ENCODE data around the gene ATAD3B.
A peak's percentile ranks its signal among the peaks of the same experiment; 100 is the strongest.
"Not testable (repeated sequence)": the region's sequence is repeated elsewhere in the genome, so short reads cannot be mapped to it uniquely, and the experiment has no call there.

ATAD3B gene, protein sequence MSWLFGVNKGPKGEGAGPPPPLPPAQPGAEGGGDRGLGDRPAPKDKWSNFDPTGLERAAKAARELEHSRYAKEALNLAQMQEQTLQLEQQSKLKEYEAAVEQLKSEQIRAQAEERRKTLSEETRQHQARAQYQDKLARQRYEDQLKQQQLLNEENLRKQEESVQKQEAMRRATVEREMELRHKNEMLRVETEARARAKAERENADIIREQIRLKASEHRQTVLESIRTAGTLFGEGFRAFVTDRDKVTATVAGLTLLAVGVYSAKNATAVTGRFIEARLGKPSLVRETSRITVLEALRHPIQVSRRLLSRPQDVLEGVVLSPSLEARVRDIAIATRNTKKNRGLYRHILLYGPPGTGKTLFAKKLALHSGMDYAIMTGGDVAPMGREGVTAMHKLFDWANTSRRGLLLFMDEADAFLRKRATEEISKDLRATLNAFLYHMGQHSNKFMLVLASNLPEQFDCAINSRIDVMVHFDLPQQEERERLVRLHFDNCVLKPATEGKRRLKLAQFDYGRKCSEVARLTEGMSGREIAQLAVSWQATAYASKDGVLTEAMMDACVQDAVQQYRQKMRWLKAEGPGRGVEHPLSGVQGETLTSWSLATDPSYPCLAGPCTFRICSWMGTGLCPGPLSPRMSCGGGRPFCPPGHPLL

DNA sequence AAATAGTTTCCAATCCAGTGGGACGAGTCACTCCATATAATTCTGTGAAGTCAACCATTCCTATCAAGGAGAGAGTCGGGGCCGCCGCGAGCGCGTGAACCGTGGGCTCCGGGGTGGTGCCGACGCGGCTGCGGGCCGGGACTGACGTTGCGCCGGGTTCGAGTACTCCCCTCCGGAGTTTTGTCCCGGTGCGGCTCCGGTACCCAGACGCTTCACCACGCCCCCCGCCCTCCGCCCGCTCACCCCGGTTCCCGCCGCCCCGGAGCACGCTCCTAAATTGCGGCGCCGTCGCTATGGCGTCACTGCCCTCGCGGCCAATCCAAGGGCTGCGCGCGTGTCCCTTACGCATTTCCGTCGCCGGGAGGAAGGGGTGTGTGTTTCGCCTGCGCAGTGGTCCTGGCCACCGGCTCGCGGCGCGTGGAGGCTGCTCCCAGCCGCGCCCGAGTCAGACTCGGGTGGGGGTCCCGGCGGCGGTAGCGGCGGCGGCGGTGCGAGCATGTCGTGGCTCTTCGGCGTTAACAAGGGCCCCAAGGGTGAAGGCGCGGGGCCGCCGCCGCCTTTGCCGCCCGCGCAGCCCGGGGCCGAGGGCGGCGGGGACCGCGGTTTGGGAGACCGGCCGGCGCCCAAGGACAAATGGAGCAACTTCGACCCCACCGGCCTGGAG is at the start of gene ATAD3B:
TSS of gene ATAD3B (plus strand) at position 377 of the 664 bp plus-strand sequence. CDS start at position 497, 120 bp downstream.
- H3K9me3 ChIP-seq = no peaks in the 10 kb centered on the region
- H3K4me3 ChIP-seq = peak within 1 kb of the TSS; percentile 74
- H3K36me3 ChIP-seq (replicated peaks) = peaks cover 1% of the 10 kb centered on the region
- peak; percentile 81 to 94 for DNase-seq (ENCODE audit: low spot score in 2 of 2)
- in situ Hi-C loops (cut with MboI; ENCODE audit: low sequenced_read_pairs) = no loop called here
- 0 out of 2 replicates have a peak, but pooled peaks cover 7% of the 10 kb centered on the region for H3K4me1 ChIP-seq
- H3K27me3 ChIP-seq (ENCODE audit: low read depth) = no peaks in the 10 kb centered on the region

DNA sequence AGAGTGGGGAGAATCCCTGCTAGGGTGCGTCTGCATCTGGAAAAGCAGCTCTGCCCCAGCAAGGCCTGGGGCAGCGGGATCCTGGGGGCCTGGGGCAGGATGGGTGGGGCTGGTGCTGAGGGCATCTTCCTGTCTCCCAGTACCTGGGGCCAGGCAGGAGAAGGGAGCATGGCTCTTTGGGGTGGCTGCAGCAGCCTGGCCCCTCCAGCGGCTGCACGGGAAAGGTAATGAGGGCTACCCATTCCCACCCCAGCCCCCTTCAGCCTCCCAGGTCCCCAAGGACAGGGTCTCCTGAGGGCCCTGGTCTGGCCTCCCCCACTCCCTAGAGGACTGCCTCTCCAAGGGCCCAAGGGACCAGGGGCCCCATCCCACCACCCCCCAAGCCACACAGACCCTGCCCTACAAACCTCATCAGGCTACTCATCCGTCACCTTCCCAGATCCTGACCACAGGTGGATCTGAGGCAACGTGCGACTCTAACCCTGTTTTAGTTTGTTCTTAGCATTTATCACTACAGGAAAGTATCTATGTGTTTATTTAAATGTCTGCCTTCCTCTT is 49.6 kb upstream of the ATAD3B start:
- no peaks in the 10 kb centered on the region for H3K27me3 ChIP-seq (ENCODE audit: low read depth)
- peaks cover 2% of the 10 kb centered on the region; the same call in 1 of the 2 replicates for H3K4me1 ChIP-seq
- no peaks in the 10 kb centered on the region for H3K36me3 ChIP-seq (replicated peaks)
- H3K4me3 ChIP-seq = no peak overlapping the region
- no peaks in the 10 kb centered on the region for H3K9me3 ChIP-seq
- in situ Hi-C loops (cut with MboI; ENCODE audit: low sequenced_read_pairs) = no loop called here
- DNase-seq (ENCODE audit: low spot score in 2 of 2) = no peak

GRCh38 chr1:1422465-1423244 is 48.9 kb upstream of the ATAD3B start:
- Histone ChIP-seq H3K9me3 (no peaks in the 10 kb centered on the region), H3K4me1 (peaks cover 2% of the 10 kb centered on the region; the same call in 1 of the 2 replicates), H3K36me3 (replicated peaks) (no peaks in the 10 kb centered on the region), H3K27me3 (ENCODE audit: low read depth) (no peaks in the 10 kb centered on the region), H3K4me3 (no peak overlapping the region)
- in situ Hi-C loops (cut with MboI; ENCODE audit: low sequenced_read_pairs) = no loop called here
- DNase-seq (ENCODE audit: low spot score in 2 of 2) = no peak

DNA sequence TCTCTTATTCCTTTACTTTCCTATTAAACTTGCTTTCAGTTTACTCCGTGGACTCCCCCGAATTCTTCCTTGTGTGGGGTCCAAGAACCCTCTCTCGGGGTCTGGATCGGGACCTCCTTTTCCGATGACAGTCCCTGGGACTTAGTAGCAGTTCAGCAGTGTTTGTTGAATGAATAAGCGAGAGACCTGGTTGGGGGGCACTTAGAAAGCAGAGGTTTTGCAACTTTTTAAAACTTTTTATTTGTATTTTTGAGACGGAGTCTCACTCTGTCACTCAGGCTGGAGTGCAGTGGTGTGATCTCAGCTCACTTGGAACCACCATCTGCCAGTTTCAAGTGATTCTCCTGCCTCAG is 48.3 kb upstream of the ATAD3B start:
- no peak for DNase-seq (ENCODE audit: low spot score in 2 of 2)
- Histone ChIP-seq H3K27me3 (ENCODE audit: low read depth) (no peaks in the 10 kb centered on the region), H3K9me3 (no peaks in the 10 kb centered on the region), H3K4me1 (peaks cover 2% of the 10 kb centered on the region; the same call in 1 of the 2 replicates), H3K36me3 (replicated peaks) (no peaks in the 10 kb centered on the region), H3K4me3 (no peak overlapping the region)
- in situ Hi-C loops (cut with MboI; ENCODE audit: low sequenced_read_pairs) = no loop called here

DNA sequence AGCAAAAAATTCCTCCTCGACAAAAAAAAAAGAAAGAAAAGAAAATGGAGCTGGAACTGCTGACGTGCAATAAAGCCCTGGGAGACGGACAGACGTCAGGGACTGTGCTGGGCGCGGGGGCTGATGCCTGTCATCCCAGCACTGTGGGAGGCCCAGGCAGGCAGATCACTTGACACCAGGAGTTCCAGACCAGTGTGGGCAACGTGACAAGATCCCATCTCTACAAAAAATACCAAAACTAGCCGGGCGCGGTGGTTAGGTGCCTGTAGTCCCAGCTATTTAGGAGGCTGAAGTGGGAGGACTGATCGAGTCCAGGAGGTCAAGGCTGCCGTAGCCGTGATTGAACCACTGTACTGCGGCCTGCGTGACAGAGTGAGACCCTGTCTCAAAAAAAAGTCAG is 46.9 kb upstream of the ATAD3B start:
- no peak overlapping the region for H3K4me3 ChIP-seq
- H3K36me3 ChIP-seq (replicated peaks) = no peaks in the 10 kb centered on the region
- H3K27me3 ChIP-seq (ENCODE audit: low read depth) = no peaks in the 10 kb centered on the region
- H3K4me1 ChIP-seq = peaks cover 2% of the 10 kb centered on the region; the same call in 1 of the 2 replicates
- no peak for DNase-seq (ENCODE audit: low spot score in 2 of 2)
- in situ Hi-C loops (cut with MboI; ENCODE audit: low sequenced_read_pairs) = no loop called here
- no peaks in the 10 kb centered on the region for H3K9me3 ChIP-seq

DNA sequence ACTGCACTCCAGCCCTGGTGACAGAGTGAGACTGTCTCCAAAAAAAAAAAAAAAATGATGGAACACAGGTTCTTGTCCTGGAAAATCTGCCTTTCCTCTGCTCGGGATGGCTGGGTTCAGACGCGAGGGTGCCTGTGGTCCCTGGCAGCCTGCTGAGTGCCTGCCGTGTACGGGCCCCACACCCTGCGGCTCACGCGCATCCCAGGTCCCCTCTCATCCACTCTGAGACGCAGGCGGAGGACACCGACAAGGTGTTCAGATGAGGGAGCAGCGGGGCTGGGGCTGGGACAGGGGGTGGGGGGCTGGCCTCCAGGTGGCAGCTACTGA is 46.2 kb upstream of the ATAD3B start:
- peak in 1 of 2 experiments; percentile 10 for DNase-seq (ENCODE audit: low spot score in 2 of 2)
- Histone ChIP-seq H3K36me3 (replicated peaks) (no peaks in the 10 kb centered on the region), H3K4me1 (peaks cover 2% of the 10 kb centered on the region; the same call in 1 of the 2 replicates), H3K4me3 (no peak overlapping the region), H3K9me3 (no peaks in the 10 kb centered on the region), H3K27me3 (ENCODE audit: low read depth) (no peaks in the 10 kb centered on the region)
- in situ Hi-C loops (cut with MboI; ENCODE audit: low sequenced_read_pairs) = no loop called here

DNA sequence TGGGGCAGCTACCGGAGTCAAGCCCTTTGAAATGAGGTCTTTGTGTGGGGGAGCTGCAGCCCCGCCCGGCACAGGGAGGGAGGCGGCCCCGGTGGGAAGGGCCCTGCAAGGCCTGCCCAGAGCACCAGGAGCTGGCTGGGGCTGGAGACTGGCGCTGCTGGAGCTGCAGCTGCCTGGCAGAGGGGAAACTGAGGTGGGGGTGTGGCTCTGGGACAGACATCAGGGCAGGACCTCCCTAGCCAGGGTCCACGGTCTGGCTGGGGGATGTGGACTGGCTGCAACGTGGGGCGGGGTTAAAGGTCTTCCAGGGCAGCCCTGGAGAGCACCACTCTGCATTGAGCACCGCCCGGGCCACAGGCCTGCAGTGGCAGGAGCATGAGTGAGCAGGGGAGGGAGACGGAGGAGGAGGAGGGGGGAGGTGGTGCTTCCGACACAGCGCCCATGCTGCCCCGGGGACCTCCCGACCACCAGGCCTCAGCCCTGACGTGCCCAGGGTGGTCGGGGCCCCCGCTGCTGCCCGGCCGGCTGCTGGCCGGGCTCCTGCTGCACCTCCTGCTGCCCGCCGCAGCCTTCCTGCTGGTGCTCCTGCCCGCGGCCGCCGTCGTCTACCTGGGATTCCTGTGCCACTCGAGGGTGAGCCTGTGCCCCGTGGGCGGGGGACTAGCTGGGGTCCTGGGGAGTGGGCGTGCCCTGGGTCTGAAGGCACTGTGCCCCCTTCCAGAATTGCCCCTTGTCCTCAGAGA is 45.6 kb upstream of the ATAD3B start:
- Histone ChIP-seq H3K36me3 (replicated peaks) (no peaks in the 10 kb centered on the region), H3K4me3 (no peak overlapping the region), H3K9me3 (no peaks in the 10 kb centered on the region), H3K4me1 (peaks cover 2% of the 10 kb centered on the region; the same call in 1 of the 2 replicates), H3K27me3 (ENCODE audit: low read depth) (no peaks in the 10 kb centered on the region)
- peak in 1 of 2 experiments; percentile 13 for DNase-seq (ENCODE audit: low spot score in 2 of 2)
- in situ Hi-C loops (cut with MboI; ENCODE audit: low sequenced_read_pairs) = no loop called here

DNA sequence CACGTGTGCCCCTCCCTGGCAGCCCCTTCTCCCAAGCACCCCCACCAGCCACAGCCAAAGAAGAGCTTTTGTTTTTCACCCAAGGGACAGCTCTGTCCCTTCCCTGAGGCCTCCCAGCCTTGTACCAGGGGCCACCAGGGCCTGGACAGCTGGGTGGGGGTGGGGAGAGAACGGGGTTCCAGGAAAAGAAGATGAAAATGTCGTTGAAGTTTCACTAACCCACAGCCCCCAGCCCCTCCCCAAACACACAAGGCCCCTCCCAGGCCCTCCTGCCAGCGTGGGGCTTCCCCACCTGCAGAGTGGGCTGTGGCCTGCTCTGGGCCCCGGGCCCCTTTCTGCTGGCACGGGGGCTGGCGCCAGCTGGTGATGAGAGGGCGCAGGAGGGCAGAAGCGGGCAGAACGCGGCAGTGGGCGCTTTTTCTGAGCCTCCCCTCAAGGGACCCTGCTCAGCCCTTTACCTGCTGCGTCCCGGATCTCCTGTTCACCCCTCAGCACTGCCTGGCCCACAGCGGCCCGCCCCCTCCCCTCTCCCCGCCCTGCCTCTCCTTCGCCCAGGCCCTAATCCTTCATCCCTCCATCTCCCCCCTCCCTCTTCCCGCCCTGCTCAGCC is 45.0 kb upstream of the ATAD3B start:
- Histone ChIP-seq H3K27me3 (ENCODE audit: low read depth) (no peaks in the 10 kb centered on the region), H3K4me3 (no peak overlapping the region), H3K4me1 (peaks cover 2% of the 10 kb centered on the region; the same call in 1 of the 2 replicates), H3K36me3 (replicated peaks) (no peaks in the 10 kb centered on the region), H3K9me3 (no peaks in the 10 kb centered on the region)
- DNase-seq (ENCODE audit: low spot score in 2 of 2) = no peak
- in situ Hi-C loops (cut with MboI; ENCODE audit: low sequenced_read_pairs) = no loop called here

GRCh38 chr1:1427106-1427819 is 44.3 kb upstream of the ATAD3B start:
- no peaks in the 10 kb centered on the region for H3K27me3 ChIP-seq (ENCODE audit: low read depth)
- in situ Hi-C loops (cut with MboI; ENCODE audit: low sequenced_read_pairs) = no loop called here
- no peaks in the 10 kb centered on the region for H3K36me3 ChIP-seq (replicated peaks)
- H3K4me3 ChIP-seq = peak overlapping the region; percentile 19; the same call in 1 of the 2 replicates
- H3K4me1 ChIP-seq = peaks cover 2% of the 10 kb centered on the region; the same call in 1 of the 2 replicates
- no peaks in the 10 kb centered on the region for H3K9me3 ChIP-seq
- peak; percentile 35 to 87 for DNase-seq (ENCODE audit: low spot score in 2 of 2)

GRCh38 chr1:1427820-1428148 is 43.8 kb upstream of the ATAD3B start:
- Histone ChIP-seq H3K4me1 (peaks cover 2% of the 10 kb centered on the region; the same call in 1 of the 2 replicates), H3K36me3 (replicated peaks) (no peaks in the 10 kb centered on the region), H3K9me3 (no peaks in the 10 kb centered on the region), H3K27me3 (ENCODE audit: low read depth) (no peaks in the 10 kb centered on the region), H3K4me3 (peak overlapping the region; percentile 19; the same call in 1 of the 2 replicates)
- no peak for DNase-seq (ENCODE audit: low spot score in 2 of 2)
- in situ Hi-C loops (cut with MboI; ENCODE audit: low sequenced_read_pairs) = no loop called here

GRCh38 chr1:1428174-1428573 is 43.4 kb upstream of the ATAD3B start:
- Histone ChIP-seq H3K36me3 (replicated peaks) (no peaks in the 10 kb centered on the region), H3K4me3 (no peak overlapping the region), H3K9me3 (no peaks in the 10 kb centered on the region), H3K27me3 (ENCODE audit: low read depth) (no peaks in the 10 kb centered on the region), H3K4me1 (peaks cover 4% of the 10 kb centered on the region)
- DNase-seq (ENCODE audit: low spot score in 2 of 2) = no peak
- in situ Hi-C loops (cut with MboI; ENCODE audit: low sequenced_read_pairs) = no loop called here

DNA sequence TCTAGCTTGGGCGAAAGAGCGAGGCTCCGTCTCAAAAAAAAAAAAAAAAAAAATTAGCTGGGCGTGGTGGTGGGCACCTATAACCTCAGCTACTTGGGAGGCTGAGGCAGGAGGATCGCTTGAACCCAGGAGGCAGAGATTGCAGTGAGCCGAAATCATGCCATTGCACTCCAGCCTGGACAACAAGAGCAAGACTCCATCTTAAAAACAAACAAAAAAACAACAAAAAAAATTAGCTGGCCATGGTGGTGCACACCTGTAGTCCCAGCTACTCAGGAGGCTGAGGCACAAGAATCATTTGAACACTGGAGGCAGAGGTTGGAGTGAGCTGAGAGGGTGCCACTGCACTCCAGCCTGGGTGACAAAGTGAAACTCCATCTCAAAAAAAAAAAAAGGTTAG is 42.6 kb upstream of the ATAD3B start:
- H3K4me1 ChIP-seq = peaks cover 11% of the 10 kb centered on the region
- in situ Hi-C loops (cut with MboI; ENCODE audit: low sequenced_read_pairs); H3K27me3 ChIP-seq (ENCODE audit: low read depth); DNase-seq (ENCODE audit: low spot score in 2 of 2); H3K9me3 ChIP-seq; H3K4me3 ChIP-seq; H3K36me3 ChIP-seq (replicated peaks): not testable (repeated sequence)
